ENCODE results near the gene SLC39A1. TPM values are rescaled to one million over a fixed set of nuclear protein-coding genes. Genes with fewer than 3 reads are reported as not detected.

SLC39A1 gene
- total RNA-seq, 2 experiments from 2014 or later, result 35.7 to 36.5 TPM

- Mint-ChIP-seq H3K9me3 (ENCODE audit: insufficient read depth) (no peaks in the 10 kb centered on the region), H3K36me3 (ENCODE audit: low read depth) (peaks cover 20% of the 10 kb centered on the region), H3K4me1 (ENCODE audit: low read depth) (peaks cover 63% of the 10 kb centered on the region), H3K27ac (no peak overlapping the region), H3K27me3 (ENCODE audit: low read depth) (no peaks in the 10 kb centered on the region), H3K4me3 (no peak overlapping the region)
- POLR2A ChIA-PET, result interaction anchor here (7.4 kb wide), 1 partner anchor 14 kb away, joined by 63 read pairs; the partner anchor contains the start of gene DENND4B
- CTCF ChIA-PET, result interaction anchor here (0.6 to 3.2 kb wide), 2 partner anchors 18 to 286 kb away, joined by 3 to 10 read pairs; partner anchors contain the start of gene JTB
- DNase-seq (no peak), ATAC-seq (no peak)
Measured at GRCh38 chr1:153960206-153960605, 3.1 kb downstream of the SLC39A1 start.

DNA sequence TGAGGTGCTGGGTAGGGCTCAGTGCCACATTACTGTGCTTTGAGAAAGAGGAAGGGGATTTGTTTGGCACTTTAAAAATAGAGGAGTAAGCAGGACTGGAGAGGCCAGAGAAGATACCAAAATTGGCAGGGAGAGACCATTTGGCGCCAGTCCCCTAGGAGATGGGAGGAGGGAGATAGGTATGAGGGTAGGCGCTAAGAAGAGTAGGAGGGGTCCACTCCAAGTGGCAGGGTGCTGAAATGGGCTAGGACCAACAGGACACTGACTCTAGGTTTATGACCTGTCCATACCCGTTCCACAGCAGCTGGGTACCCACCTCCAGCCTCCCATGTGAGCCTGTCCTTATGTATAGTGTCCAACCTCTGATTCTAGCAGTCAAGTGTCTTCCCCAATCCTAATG lies 3.9 kb downstream of the SLC39A1 start:
- H3K4me3 Mint-ChIP-seq, result no peak overlapping the region
- POLR2A ChIA-PET, result interaction anchor here (1.0 to 7.4 kb wide), 4 partner anchors 8 to 31 kb away, joined by 3 to 63 read pairs (median 20); partner anchors contain the start of genes CREB3L4, DENND4B, JTB and RPS27

GRCh38 chr1:153958961-153959260 lies 4.4 kb downstream of the SLC39A1 start:
- POLR2A ChIA-PET, result interaction anchor here (0.7 to 7.4 kb wide), 7 partner anchors 9 to 36 kb away, joined by 3 to 63 read pairs (median 7); partner anchors contain the start of genes CREB3L4, DENND4B, GATAD2B and JTB
- H3K27me3 Mint-ChIP-seq (ENCODE audit: low read depth), result no peaks in the 10 kb centered on the region
- H3K4me1 Mint-ChIP-seq (ENCODE audit: low read depth), result peaks cover 71% of the 10 kb centered on the region
- no peaks in the 10 kb centered on the region for H3K9me3 Mint-ChIP-seq (ENCODE audit: insufficient read depth)
- peak overlapping the region; percentile 94 for H3K27ac Mint-ChIP-seq
- no peak for ATAC-seq
- peaks cover 31% of the 10 kb centered on the region for H3K36me3 Mint-ChIP-seq (ENCODE audit: low read depth)
- H3K4me3 Mint-ChIP-seq, result peak overlapping the region; percentile 95
- CTCF ChIA-PET, result interaction anchor here (0.8 to 5.4 kb wide), 5 partner anchors 8 to 137 kb away, joined by 4 to 48 read pairs (median 28); partner anchors contain the start of genes CREB3L4, DENND4B, JTB and RAB13
- no peak for DNase-seq

More for the DNA sequence above, 3.9 kb downstream of the SLC39A1 start:
- no peaks in the 10 kb centered on the region for H3K27me3 Mint-ChIP-seq (ENCODE audit: low read depth)
- H3K9me3 Mint-ChIP-seq (ENCODE audit: insufficient read depth), result no peaks in the 10 kb centered on the region
- ATAC-seq, result no peak
- CTCF ChIA-PET, result interaction anchor here (0.8 to 5.4 kb wide), 5 partner anchors 8 to 138 kb away, joined by 4 to 48 read pairs (median 28); partner anchors contain the start of genes CREB3L4, DENND4B, JTB and RAB13
- peak overlapping the region; percentile 1 for H3K27ac Mint-ChIP-seq
- no peak for DNase-seq
- H3K4me1 Mint-ChIP-seq (ENCODE audit: low read depth), result peaks cover 70% of the 10 kb centered on the region
- H3K36me3 Mint-ChIP-seq (ENCODE audit: low read depth), result peaks cover 25% of the 10 kb centered on the region

- Mint-ChIP-seq H3K9me3 (ENCODE audit: insufficient read depth) (no peaks in the 10 kb centered on the region), H3K4me1 (ENCODE audit: low read depth) (peaks cover 70% of the 10 kb centered on the region), H3K27me3 (ENCODE audit: low read depth) (no peaks in the 10 kb centered on the region), H3K36me3 (ENCODE audit: low read depth) (peaks cover 36% of the 10 kb centered on the region), H3K27ac (peak within 1 kb of the TSS; percentile 94), H3K4me3 (peak within 1 kb of the TSS; percentile 95)
- ChIA-PET POLR2A (interaction anchor here (0.7 to 7.4 kb wide), 8 partner anchors 9 to 35 kb away, joined by 3 to 63 read pairs (median 6); partner anchors contain the start of genes CREB3L4, DENND4B, GATAD2B and JTB), CTCF (interaction anchor here (0.8 to 5.4 kb wide), 5 partner anchors 9 to 137 kb away, joined by 4 to 48 read pairs (median 28); partner anchors contain the start of genes CREB3L4, DENND4B, JTB and RAB13)
- ATAC-seq (peak; percentile 87), DNase-seq (peak; percentile 99)
Measured at GRCh38 chr1:153958111-153958960, 5.0 kb downstream of the SLC39A1 start, which contains the start of gene CRTC2. TSS of gene CRTC2 (minus strand) at chr1:153958612. CDS start at chr1:153958497, 115 bp downstream.

GRCh38 chr1:153957744-153958110 lies 5.6 kb downstream of the SLC39A1 start:
- Mint-ChIP-seq H3K4me1 (ENCODE audit: low read depth) (peaks cover 71% of the 10 kb centered on the region), H3K36me3 (ENCODE audit: low read depth) (peaks cover 39% of the 10 kb centered on the region), H3K27me3 (ENCODE audit: low read depth) (no peaks in the 10 kb centered on the region), H3K4me3 (peak overlapping the region; percentile 95), H3K9me3 (ENCODE audit: insufficient read depth) (no peaks in the 10 kb centered on the region), H3K27ac (peak overlapping the region; percentile 94)
- peak; percentile 28 for ATAC-seq
- ChIA-PET POLR2A (interaction anchor here (1.1 to 7.4 kb wide), 7 partner anchors 10 to 35 kb away, joined by 3 to 63 read pairs (median 13); partner anchors contain the start of genes CREB3L4, DENND4B, GATAD2B and JTB), CTCF (interaction anchor here (3.2 to 5.4 kb wide), 4 partner anchors 10 to 29 kb away, joined by 10 to 48 read pairs (median 29); partner anchors contain the start of genes CREB3L4, DENND4B, JTB and RAB13)
- DNase-seq, result peak; percentile 62

DNA sequence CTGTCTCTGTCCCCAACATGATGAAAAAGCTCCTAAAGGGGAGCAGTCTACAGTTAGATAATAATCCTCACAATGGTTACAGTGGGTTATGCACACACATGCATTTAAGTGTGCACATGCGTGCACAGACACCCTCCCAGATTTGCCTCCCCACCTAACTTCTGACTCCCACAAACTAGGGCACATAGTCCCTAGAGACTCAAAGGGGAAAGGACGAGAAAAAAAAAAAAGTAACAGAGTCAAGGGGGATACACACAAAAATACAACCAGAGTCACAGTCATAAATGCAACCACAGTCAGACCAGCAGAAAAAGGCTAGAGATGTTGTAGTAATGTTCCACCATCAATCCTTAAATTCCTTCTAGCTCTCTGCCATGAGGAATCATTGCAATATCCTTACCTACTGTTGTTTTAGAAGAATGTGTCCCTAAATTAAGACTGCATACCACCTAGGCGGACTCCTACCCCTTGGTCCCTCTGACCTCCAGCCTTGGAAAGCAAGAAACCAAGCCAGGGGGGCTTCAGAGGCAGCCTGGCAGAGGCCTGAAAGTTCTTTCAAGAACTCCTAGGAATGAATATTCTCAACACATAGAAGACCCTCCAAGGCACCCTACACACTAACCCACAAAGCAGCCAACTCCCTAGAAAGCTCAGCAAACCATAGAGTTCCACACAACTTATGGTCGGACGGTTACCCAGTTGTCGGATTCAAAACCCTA lies 6.2 kb downstream of the SLC39A1 start:
- peaks cover 65% of the 10 kb centered on the region for H3K4me1 Mint-ChIP-seq (ENCODE audit: low read depth)
- CTCF ChIA-PET, result interaction anchor here (3.2 to 5.4 kb wide), 4 partner anchors 10 to 29 kb away, joined by 10 to 48 read pairs (median 29); partner anchors contain the start of genes CREB3L4, DENND4B, JTB and RAB13
- peak overlapping the region; percentile 94 for H3K27ac Mint-ChIP-seq
- peak overlapping the region; percentile 95 for H3K4me3 Mint-ChIP-seq
- no peaks in the 10 kb centered on the region for H3K27me3 Mint-ChIP-seq (ENCODE audit: low read depth)
- ATAC-seq (no peak), DNase-seq (no peak)
- H3K9me3 Mint-ChIP-seq (ENCODE audit: insufficient read depth), result no peaks in the 10 kb centered on the region
- H3K36me3 Mint-ChIP-seq (ENCODE audit: low read depth), result peaks cover 43% of the 10 kb centered on the region
- POLR2A ChIA-PET, result interaction anchor here (0.5 to 7.4 kb wide), 9 partner anchors 10 to 286 kb away, joined by 3 to 63 read pairs (median 8); partner anchors contain the start of genes CREB3L4, DENND4B, GATAD2B and JTB

DNA sequence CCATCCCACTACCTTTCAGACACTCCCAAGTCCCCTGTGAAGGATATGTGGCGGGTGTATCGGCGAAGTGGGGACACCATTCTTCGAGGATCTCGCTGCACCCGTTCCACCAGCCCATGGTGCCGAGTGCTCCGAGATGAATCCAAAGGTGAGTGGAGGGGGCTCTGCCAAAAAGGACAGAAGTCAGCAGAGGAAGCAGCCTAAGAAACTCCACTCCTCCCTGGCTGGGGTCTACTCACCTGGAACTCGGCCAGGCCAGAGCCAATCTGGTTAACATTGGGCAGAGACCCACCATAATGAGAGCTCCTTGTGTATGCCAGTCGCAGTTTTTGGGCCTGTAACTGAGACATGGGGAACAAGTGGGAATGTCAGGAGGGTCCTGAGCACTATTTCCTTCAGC lies 8.5 kb downstream of the SLC39A1 start:
- DNase-seq (no peak), ATAC-seq (no peak)
- H3K27me3 Mint-ChIP-seq (ENCODE audit: low read depth), result no peaks in the 10 kb centered on the region
- H3K4me3 Mint-ChIP-seq, result no peak overlapping the region
- peaks cover 54% of the 10 kb centered on the region for H3K36me3 Mint-ChIP-seq (ENCODE audit: low read depth)
- ChIA-PET POLR2A (interaction anchor here (0.6 to 7.4 kb wide), 4 partner anchors 9 to 285 kb away, joined by 3 to 63 read pairs (median 7); partner anchors contain the start of genes DENND4B and RPS27), CTCF (interaction anchor here (1.4 to 5.4 kb wide), 2 partner anchors 8 to 32 kb away, joined by 3 to 28 read pairs; partner anchors contain the start of genes DENND4B and RAB13)
- peak overlapping the region; percentile 58 for H3K27ac Mint-ChIP-seq
- peaks cover 57% of the 10 kb centered on the region for H3K4me1 Mint-ChIP-seq (ENCODE audit: low read depth)
- no peaks in the 10 kb centered on the region for H3K9me3 Mint-ChIP-seq (ENCODE audit: insufficient read depth)

GRCh38 chr1:153953859-153954365 lies 9.4 kb downstream of the SLC39A1 start:
- Mint-ChIP-seq H3K9me3 (ENCODE audit: insufficient read depth) (no peaks in the 10 kb centered on the region), H3K36me3 (ENCODE audit: low read depth) (peaks cover 56% of the 10 kb centered on the region), H3K27me3 (ENCODE audit: low read depth) (no peaks in the 10 kb centered on the region), H3K4me3 (no peak overlapping the region), H3K4me1 (ENCODE audit: low read depth) (peaks cover 48% of the 10 kb centered on the region), H3K27ac (peak overlapping the region; percentile 58)
- ChIA-PET POLR2A (interaction anchor here (0.6 to 7.4 kb wide), 5 partner anchors 8 to 284 kb away, joined by 3 to 63 read pairs (median 4); partner anchors contain the start of genes DENND4B and RPS27), CTCF (interaction anchor here (1.4 to 5.4 kb wide), 2 partner anchors 7 to 32 kb away, joined by 3 to 28 read pairs; partner anchors contain the start of genes DENND4B and RAB13)
- ATAC-seq (no peak), DNase-seq (no peak)

DNA sequence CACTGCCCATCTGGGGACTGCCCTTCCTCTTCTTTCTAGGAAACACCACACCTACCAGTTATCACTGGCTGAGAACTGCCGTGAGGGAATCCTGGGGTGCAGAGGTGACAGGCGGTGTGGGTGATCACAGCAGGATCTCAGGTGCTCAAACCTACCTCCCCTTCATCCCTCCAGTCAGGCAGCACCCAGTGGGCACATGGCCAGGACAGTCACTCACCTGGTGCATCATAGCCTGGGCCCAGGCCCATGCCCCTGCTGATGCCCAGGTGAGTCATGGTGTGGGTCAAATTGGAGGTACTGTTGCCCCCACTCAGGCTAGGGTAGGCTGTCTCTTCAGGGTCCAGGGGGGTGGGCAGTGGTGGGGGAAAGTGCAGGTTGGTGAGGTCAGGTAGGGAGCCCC lies 11.5 kb downstream of the SLC39A1 start:
- DNase-seq (no peak), ATAC-seq (no peak)
- H3K27ac Mint-ChIP-seq, result no peak overlapping the region
- peaks cover 69% of the 10 kb centered on the region for H3K36me3 Mint-ChIP-seq (ENCODE audit: low read depth)
- POLR2A ChIA-PET, result no interaction called here
- CTCF ChIA-PET, result no interaction called here
- H3K9me3 Mint-ChIP-seq (ENCODE audit: insufficient read depth), result no peaks in the 10 kb centered on the region
- peaks cover 47% of the 10 kb centered on the region for H3K4me1 Mint-ChIP-seq (ENCODE audit: low read depth)
- no peaks in the 10 kb centered on the region for H3K27me3 Mint-ChIP-seq (ENCODE audit: low read depth)
- H3K4me3 Mint-ChIP-seq, result no peak overlapping the region

DNA sequence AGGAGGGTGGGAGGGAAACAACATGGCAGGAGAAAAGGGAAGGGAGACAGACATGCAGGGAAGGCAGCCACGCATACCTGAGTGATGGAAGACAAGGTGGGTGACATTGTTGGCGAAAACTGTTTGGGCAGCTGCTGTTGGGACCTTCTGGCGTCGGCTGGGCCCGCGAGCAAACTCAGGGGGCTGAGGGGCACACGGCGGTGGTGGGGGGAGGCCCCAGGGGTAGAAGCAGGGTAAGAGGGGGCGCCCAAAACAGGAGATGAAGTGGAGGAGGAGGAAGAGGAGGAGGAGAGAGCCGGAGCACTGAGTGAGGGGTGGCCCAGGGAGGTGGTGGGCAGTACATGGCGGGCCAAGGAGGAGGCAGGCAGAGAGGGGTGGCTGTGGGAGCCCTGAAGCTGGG lies 12.2 kb downstream of the SLC39A1 start:
- POLR2A ChIA-PET, result no interaction called here
- H3K36me3 Mint-ChIP-seq (ENCODE audit: low read depth), result peaks cover 69% of the 10 kb centered on the region

More for the DNA sequence above, 12.2 kb downstream of the SLC39A1 start:
- DNase-seq (no peak), ATAC-seq (no peak)
- Mint-ChIP-seq H3K4me1 (ENCODE audit: low read depth) (peaks cover 43% of the 10 kb centered on the region), H3K27me3 (ENCODE audit: low read depth) (no peaks in the 10 kb centered on the region), H3K27ac (peak overlapping the region; percentile 41), H3K4me3 (no peak overlapping the region), H3K9me3 (ENCODE audit: insufficient read depth) (no peaks in the 10 kb centered on the region)
- CTCF ChIA-PET, result no interaction called here

Measured in activated CD8-positive, alpha-beta T cell treated with anti-CD3 and anti-CD28 coated beads, Interleukin-2, amount 10 ng/mL, durations not matched to agents 7 days and 5 days (primary cell).